SU-DHL-6 (cell line): ENCODE data around the gene CNGA3.

Experiments
- H2AFZ ChIP-seq: fragments of 200-600 bp; sonication (generic); 2 replicates; pipeline ENCODE4 v1.6.1; 2014; ENCODE audit warnings: low read depth, mild to moderate bottlenecking, moderate library complexity, mixed read lengths, antibody characterized with exemption, low read length; ENCODE audit not compliant: severe bottlenecking
- H3F3A ChIP-seq: fragments of 200-600 bp; shearing (Covaris generic); 2 replicates; pipeline ENCODE4 v1.6.0; 2016; ENCODE audit warnings: antibody characterized with exemption, mild to moderate bottlenecking; ENCODE audit not compliant: insufficient read depth
- H3K27ac ChIP-seq: fragments of 200-600 bp; sonication (generic); 2 replicates; pipeline ENCODE4 v1.5.1; 2016; ENCODE audit warnings: low read depth, mild to moderate bottlenecking, low read length, moderate library complexity, mixed read lengths
- H3K27me3 ChIP-seq: fragments of 200-600 bp; sonication (generic), shearing (Covaris generic); 2 replicates; pipeline ENCODE4 v1.6.0; 2014; ENCODE audit warnings: mild to moderate bottlenecking, low read length
- H3K36me3 ChIP-seq: fragments of 200-600 bp; sonication (generic); 2 replicates; pipeline ENCODE4 v1.6.1; 2014; ENCODE audit warnings: mild to moderate bottlenecking, low read length, mixed read lengths
- H3K4me2 ChIP-seq: fragments of 300-600, 200-600 bp; shearing (Covaris generic), sonication (generic); 2 replicates; pipeline ENCODE4 v1.6.0; 2014; ENCODE audit warnings: low read length, low read depth, mild to moderate bottlenecking; ENCODE audit not compliant: poor library complexity, severe bottlenecking
- H3K4me3 ChIP-seq: fragments of 200-600 bp; sonication (generic); 2 replicates; pipeline ENCODE4 v1.5.1; 2014; ENCODE audit warnings: antibody characterized with exemption, low read length, mild to moderate bottlenecking, mixed read lengths; ENCODE audit not compliant: insufficient read depth, poor library complexity, severe bottlenecking
- H3K79me2 ChIP-seq: fragments of 200-600 bp; sonication (generic); 2 replicates; pipeline ENCODE4 v1.6.1; 2014; ENCODE audit warnings: mild to moderate bottlenecking, low read length, moderate library complexity; ENCODE audit not compliant: insufficient read depth
- H3K9ac ChIP-seq: fragments of 200-600 bp; sonication (generic); 2 replicates; pipeline ENCODE4 v1.7.0; 2014; ENCODE audit warnings: mild to moderate bottlenecking, low read length
- H3K9me2 ChIP-seq: fragments of 200-600 bp; sonication (generic); replicated peaks from 2 replicates; pipeline ENCODE4 v1.6.1; 2014; ENCODE audit warnings: low read length; ENCODE audit not compliant: insufficient read depth
- H3K9me3 ChIP-seq: fragments of 200-600 bp; sonication (generic); 2 replicates; pipeline ENCODE4 v1.6.1; 2014; ENCODE audit warnings: low read length, mixed read lengths; ENCODE audit not compliant: insufficient read depth
- H4K20me1 ChIP-seq: fragments of 200-600 bp; sonication (generic); 2 replicates; pipeline ENCODE4 v1.6.1; 2014; ENCODE audit warnings: low read depth, mild to moderate bottlenecking, antibody characterized with exemption, low read length, moderate library complexity, mixed read lengths
- EZH2phosphoT487 ChIP-seq: fragments of 200-600 bp; sonication (generic), shearing (Covaris generic); conservative IDR thresholded peaks from 2 replicates; pipeline ENCODE4 v1.6.1; 2018; ENCODE audit warnings: mild to moderate bottlenecking, antibody characterized with exemption, low read length, moderate library complexity, mixed read lengths
- TF ChIP-seq, protein P1 (sequence below): fragments of 200-600 bp; sonication (generic); IDR thresholded peaks from one replicate; pipeline ENCODE4 v1.5.1; 2017; ENCODE audit warnings: antibody characterized with exemption, mild to moderate bottlenecking, low read length, moderate library complexity; ENCODE audit not compliant: insufficient read depth, poor library complexity, severe bottlenecking

The CNGA3 gene

DNA sequence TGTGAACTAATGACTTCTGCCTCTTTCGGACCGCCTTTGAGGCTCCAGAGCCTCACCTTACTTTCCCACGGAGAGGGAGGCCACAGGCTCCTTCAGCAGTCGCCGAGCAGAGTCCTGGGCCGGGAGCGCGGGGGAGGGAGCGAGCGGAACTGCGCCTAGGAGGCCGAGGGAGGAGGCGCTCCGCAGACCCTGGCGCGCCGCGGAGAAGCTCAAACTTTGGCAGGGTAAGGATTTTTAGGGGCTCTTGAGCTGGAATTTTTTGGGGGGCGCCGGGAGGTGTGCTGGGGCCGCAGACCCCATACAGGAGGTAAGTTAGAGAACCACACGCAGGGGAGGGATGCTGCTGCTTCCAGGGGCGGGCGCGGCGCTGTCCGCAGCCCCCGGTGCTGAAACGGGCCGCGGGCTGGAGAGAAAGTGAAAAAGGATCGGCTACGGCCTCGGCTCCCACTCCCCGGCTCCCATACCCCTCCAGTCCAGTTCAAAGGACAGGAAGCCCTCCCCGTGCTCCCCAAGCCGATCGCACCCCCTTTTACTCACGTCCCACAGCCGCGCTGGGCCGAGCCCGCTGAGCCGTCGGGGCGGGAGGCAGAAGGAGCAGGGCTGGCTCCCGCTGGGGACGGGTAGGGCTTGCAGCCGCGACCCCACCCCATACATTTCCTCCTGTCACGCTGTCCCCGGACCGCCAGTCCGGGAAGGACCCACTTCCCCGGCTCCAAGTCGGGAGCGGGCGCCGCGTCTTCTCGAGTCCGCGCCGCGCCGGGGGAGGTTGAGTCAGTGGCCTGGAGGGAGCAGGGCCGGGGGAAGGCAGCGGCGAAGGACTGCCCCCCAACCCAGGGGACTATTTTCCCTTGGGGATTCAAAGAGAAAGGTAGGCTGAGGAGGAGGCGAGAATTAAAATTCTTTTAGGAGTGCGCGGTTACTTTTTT, at the start of gene CNGA3:
Gene CNGA3, plus strand, starts transcription at position 146 of the 926 bp plus-strand sequence. CDS start 23,520 bp downstream, outside the sequence.
- Histone ChIP-seq H3K9ac (no peak within 1 kb of the TSS), H3K4me2 (no peak within 1 kb of the TSS), H3K9me2 (no peaks in the 10 kb centered on the region), H3K27ac (no peak within 1 kb of the TSS), H3K36me3 (no peaks in the 10 kb centered on the region), H3K9me3 (no peaks in the 10 kb centered on the region; the same call in 1 of the 2 replicates), H3K27me3 (0 out of 2 replicates have a peak, but pooled peaks cover 5% of the 10 kb centered on the region), H3F3A (no peaks in the 10 kb centered on the region), H3K4me3 (no peak within 1 kb of the TSS), H4K20me1 (no peaks in the 10 kb centered on the region), H3K79me2 (no peaks in the 10 kb centered on the region), H2AFZ (no peak within 1 kb of the TSS)
- TF ChIP-seq, protein P1, sequence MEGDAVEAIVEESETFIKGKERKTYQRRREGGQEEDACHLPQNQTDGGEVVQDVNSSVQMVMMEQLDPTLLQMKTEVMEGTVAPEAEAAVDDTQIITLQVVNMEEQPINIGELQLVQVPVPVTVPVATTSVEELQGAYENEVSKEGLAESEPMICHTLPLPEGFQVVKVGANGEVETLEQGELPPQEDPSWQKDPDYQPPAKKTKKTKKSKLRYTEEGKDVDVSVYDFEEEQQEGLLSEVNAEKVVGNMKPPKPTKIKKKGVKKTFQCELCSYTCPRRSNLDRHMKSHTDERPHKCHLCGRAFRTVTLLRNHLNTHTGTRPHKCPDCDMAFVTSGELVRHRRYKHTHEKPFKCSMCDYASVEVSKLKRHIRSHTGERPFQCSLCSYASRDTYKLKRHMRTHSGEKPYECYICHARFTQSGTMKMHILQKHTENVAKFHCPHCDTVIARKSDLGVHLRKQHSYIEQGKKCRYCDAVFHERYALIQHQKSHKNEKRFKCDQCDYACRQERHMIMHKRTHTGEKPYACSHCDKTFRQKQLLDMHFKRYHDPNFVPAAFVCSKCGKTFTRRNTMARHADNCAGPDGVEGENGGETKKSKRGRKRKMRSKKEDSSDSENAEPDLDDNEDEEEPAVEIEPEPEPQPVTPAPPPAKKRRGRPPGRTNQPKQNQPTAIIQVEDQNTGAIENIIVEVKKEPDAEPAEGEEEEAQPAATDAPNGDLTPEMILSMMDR, result no peak
- no peak for TF ChIP-seq EZH2phosphoT487

DNA sequence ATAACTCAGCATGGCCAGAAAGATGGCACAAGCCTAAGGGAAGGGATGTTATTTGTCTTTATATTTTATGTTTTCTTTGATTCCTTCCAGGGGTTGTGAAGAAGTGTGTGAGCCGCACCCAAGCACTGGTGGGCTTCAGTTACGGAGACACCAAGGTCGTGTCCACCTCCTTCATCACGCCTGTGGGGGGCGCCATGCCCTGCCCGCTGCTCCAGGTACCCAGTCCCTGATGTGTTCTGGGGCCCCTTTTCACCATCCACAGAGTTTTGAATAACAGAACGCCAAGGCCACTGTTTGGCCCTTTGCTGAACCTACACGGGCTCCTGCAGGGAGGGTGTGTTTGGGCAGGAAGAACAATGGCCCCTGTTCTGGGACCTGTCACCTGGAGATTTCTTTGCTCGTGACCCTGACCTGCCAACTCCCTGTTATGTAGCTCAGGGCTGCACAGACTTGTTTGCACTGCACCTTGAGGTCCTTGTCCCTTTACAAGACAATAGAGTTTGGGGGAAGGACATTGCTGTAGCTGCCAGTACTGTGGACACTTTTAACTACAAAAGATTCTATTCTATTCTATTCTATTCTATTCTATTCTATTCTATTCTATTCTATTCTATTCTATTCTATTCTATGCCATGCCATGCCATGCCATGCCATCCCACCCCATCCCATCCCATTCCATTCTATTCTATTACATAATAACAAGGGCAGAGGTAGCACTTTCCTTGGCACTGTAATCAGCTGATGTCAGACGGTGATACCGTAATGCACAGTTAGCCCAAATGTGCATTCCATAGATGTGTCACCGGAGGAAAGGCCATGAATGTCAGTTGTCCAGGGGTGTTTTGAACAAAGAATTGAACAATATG, 48.2 kb upstream of the CNGA3 start:
- no peaks in the 10 kb centered on the region for H3K27me3 ChIP-seq
- no peaks in the 10 kb centered on the region for H3K9me2 ChIP-seq
- no peak overlapping the region for H2AFZ ChIP-seq
- no peak overlapping the region for H3K9ac ChIP-seq
- TF ChIP-seq EZH2phosphoT487, result no peak
- no peak overlapping the region for H3K4me2 ChIP-seq
- no peak overlapping the region for H3K27ac ChIP-seq
- H4K20me1 ChIP-seq, result no peaks in the 10 kb centered on the region
- no peaks in the 10 kb centered on the region for H3F3A ChIP-seq
- no peaks in the 10 kb centered on the region for H3K9me3 ChIP-seq
- no peaks in the 10 kb centered on the region for H3K36me3 ChIP-seq
- H3K4me3 ChIP-seq, result no peak overlapping the region
- no peaks in the 10 kb centered on the region for H3K79me2 ChIP-seq

DNA sequence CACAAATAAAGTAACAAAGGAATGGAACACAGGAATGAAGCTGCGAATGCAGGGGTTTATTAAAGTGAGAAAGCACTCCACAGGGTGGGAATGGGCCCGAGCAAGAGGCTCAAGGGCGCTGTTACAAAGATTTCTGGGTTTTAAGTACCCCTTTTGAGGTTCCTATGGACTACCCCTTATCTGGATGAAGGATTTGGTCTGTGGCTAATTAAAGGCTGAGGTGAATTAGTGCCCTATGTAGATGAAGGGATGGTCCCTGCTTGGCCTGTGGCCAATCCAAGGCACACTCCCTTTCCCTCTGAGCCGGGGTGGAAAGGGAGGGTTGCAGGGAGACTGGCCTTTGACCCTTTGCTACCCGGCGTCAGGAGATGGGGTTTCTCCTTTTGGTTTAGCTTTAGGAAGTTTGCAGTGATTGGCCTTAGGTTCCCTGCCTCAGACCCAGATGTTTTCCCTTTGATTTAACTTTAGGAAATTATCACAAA, 47.5 kb upstream of the CNGA3 start:
- H4K20me1 ChIP-seq, result no peaks in the 10 kb centered on the region
- no peaks in the 10 kb centered on the region for H3K79me2 ChIP-seq
- H3K27me3 ChIP-seq, result no peaks in the 10 kb centered on the region
- no peak overlapping the region for H3K4me2 ChIP-seq
- no peaks in the 10 kb centered on the region for H3K36me3 ChIP-seq
- no peaks in the 10 kb centered on the region for H3K9me3 ChIP-seq
- H2AFZ ChIP-seq, result no peak overlapping the region
- TF ChIP-seq, protein P1, result no peak
- TF ChIP-seq EZH2phosphoT487, result no peak
- no peaks in the 10 kb centered on the region for H3K9me2 ChIP-seq
- no peak overlapping the region for H3K27ac ChIP-seq
- no peak overlapping the region for H3K4me3 ChIP-seq
- H3K9ac ChIP-seq, result no peak overlapping the region
- H3F3A ChIP-seq, result no peaks in the 10 kb centered on the region
